Rectal smooth muscle tissue (tissue), 1 donor: ENCODE results near the gene CD8B.

ENCODE experiments used
- H3K27ac ChIP-seq: one replicate; pipeline ENCODE4 v1.7.0; 2013; ENCODE audit warnings: low read depth, low read length, inconsistent platforms
- H3K27me3 ChIP-seq: one replicate; pipeline ENCODE4 v1.7.0; 2013; ENCODE audit warnings: low read length; ENCODE audit not compliant: control insufficient read depth, insufficient read depth
- H3K36me3 ChIP-seq: one replicate; pipeline ENCODE4 v1.7.0; 2013; ENCODE audit warnings: low read length; ENCODE audit not compliant: control insufficient read depth, insufficient read depth
- H3K4me1 ChIP-seq: one replicate; pipeline ENCODE4 v1.7.0; 2013; ENCODE audit warnings: low read length; ENCODE audit not compliant: control insufficient read depth, insufficient read depth
- H3K4me3 ChIP-seq: one replicate; pipeline ENCODE4 v1.7.0; 2013; ENCODE audit warnings: low read length
- H3K9ac ChIP-seq: one replicate; pipeline ENCODE4 v1.7.0; 2013; ENCODE audit warnings: low read length

Gene CD8B

DNA sequence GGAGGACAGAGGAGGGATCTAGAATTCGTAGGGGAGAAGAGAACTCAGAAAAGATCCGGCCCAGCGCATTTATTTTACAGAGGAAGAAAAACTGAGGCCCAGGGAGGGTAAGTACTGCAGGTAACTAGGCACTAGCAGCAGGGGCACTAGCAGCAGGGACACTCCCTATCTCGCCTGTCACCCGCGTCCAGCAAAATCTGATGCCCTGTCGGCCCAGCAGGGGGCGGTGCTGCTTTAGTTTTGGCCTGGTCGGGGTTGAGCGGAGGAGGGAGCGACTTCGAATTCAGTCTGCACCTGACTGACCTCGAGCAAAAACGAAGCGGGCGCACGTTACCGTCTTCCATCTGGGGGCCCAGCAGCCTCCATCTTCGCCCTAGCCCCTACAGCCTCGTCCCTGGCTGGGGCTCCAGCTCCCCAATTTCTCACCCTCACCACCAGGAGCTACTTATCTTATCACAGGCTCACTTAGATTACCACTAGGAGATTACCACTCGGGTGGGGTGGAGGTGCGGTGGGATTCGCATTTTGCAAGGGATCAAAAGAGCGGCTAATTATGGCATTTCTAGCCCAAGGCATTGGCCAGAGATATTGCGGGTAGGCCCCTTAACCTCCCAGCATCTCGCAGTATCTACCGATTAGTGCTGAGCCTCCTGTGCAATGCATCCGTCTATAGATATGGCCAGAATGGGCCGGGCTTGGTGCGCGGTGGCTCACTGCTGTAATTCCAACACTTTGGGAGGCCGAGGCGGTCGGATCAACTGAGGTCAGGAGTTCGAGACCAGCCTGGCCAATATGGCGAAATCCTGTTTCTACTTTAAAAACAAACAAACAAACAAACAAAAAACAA, 53.1 kb downstream of the CD8B start:
- H3K36me3 ChIP-seq, result no peaks in the 10 kb centered on the region
- peaks cover 9% of the 10 kb centered on the region for H3K27me3 ChIP-seq
- peaks cover 2% of the 10 kb centered on the region for H3K4me1 ChIP-seq
- H3K4me3 ChIP-seq, result peak overlapping the region; percentile 56
- no peak overlapping the region for H3K27ac ChIP-seq
- no peak overlapping the region for H3K9ac ChIP-seq

DNA sequence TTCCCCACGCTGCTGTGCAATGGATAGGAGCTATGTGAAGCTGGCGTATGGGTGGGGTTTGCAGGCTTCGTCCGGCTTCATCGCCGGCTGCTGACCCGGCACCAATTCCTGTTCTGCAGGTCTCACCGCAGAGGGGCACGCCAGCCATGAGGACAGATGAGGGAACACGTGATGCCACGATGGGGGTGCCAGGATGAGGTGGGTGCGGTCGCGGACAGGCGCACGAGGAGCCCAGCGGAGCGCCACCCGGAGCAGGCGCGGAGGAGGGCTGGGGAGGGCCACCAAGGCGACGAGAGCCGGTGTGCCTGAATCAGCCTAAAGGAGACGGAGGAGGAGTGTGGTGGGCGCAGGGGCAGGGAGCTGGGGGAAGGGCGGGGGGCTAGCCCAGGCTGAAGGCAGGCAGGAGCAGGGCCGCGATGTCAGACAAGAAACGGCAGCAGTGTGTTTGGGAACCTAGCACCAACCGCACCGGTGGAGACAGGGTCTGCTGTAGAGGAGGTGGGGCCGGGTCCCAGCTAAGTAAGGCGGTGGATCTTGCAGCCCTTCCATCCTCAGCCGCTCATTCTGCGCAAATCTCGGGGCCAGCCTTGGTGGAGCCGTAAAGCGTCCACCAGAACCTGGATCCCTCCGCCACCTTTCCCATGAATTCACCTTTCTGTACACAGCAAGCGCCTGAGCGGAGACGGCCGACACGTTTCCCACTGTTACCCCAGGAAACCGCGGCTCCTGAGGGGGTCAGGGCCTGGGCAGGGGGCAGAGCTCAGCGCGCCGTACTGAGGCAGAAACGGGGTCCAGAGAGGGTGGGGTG, 54.0 kb downstream of the CD8B start:
- no peaks in the 10 kb centered on the region for H3K36me3 ChIP-seq
- H3K9ac ChIP-seq, result no peak overlapping the region
- peaks cover 9% of the 10 kb centered on the region for H3K27me3 ChIP-seq
- peaks cover 2% of the 10 kb centered on the region for H3K4me1 ChIP-seq
- peak overlapping the region; percentile 56 for H3K4me3 ChIP-seq
- no peak overlapping the region for H3K27ac ChIP-seq

DNA sequence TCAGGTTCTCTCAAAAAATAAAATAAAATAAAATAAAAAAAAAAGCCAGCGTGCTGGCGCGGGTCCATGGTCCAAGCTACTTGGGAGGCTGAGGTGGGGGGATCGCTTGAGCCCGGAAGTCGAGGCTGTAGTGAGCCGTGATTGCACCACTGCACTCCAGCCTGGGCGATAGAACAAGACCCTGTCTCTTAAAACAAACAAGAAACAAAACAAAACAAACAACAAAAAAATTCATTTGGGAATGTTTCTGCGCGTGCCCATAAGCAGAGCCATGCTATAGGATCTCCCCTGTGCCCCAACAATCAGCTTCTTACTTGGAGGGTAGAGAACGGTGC, 54.6 kb downstream of the CD8B start:
- peak overlapping the region; percentile 56 for H3K4me3 ChIP-seq
- H3K27ac ChIP-seq, result no peak overlapping the region
- H3K4me1 ChIP-seq, result peaks cover 2% of the 10 kb centered on the region
- H3K9ac ChIP-seq, result no peak overlapping the region
- peaks cover 9% of the 10 kb centered on the region for H3K27me3 ChIP-seq
- H3K36me3 ChIP-seq, result no peaks in the 10 kb centered on the region

DNA sequence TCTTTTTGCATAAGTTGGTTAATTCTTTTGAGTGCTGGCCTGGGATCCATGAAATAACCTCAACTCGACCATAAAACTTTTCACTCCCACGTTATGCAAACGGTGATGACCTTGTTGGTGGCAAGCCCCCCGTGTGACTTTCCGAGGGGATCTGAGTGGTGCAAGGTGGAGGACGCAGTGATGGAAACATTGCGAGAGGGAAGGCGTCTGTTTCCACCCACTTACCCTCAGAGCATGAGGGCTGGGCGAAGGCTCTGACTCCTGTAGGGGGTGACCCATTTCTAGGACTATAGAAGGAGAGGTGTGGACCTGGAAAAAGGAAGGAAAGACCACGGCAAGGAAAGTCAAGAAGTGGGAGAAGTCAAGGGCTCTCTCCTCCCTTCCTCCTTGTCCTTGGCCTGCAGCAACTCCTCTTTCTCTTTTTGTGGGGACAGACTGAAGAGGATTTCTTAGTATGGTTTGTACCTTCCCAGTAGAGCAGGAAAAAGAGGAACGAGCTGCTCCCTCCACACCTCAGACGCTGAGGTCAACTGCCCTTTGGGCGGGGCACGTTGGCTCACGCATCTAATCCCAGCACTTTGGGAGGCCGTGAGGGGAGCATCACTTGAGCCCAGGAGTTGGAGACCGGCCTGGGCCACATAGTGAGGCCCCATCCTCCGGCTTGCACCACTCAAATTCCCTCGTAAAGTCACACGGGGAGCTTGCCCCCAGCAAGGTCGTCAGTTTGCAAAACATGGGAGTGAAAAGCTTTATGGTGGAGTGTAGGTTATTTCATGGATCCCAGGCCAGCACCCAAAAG, 55.4 kb downstream of the CD8B start:
- Histone ChIP-seq H3K9ac (no peak overlapping the region), H3K4me3 (no peak overlapping the region)

GRCh38 chr2:86800856-86801567, 60.7 kb downstream of the CD8B start:
- H3K4me3 ChIP-seq, result no peak overlapping the region
- no peaks in the 10 kb centered on the region for H3K36me3 ChIP-seq
- H3K9ac ChIP-seq, result no peak overlapping the region
- no peaks in the 10 kb centered on the region for H3K4me1 ChIP-seq
- no peaks in the 10 kb centered on the region for H3K27me3 ChIP-seq
- H3K27ac ChIP-seq, result no peak overlapping the region

More for the DNA sequence above, 55.4 kb downstream of the CD8B start:
- Histone ChIP-seq H3K27me3 (peaks cover 9% of the 10 kb centered on the region), H3K27ac (no peak overlapping the region), H3K36me3 (no peaks in the 10 kb centered on the region), H3K4me1 (peaks cover 2% of the 10 kb centered on the region)

DNA sequence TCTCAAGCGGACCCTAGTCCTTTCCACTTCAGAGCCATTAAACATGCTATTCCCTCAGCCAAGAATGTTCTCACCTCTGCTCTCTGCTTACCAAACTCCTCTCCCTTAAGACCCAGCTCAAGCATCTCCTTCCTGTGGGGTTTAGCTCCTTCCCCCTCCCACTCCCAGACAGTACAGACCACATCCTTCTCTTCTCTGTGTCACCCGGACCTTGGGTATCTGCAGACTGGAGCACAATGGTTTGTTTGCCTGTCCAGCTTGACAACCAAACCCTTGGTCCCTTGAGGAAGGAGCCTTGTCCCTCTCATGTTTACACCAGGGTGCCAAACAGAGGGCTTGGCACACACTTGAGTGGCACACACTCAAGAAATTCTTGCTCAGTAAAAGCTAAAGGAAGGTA, 66.8 kb downstream of the CD8B start:
- H3K9ac ChIP-seq, result no peak overlapping the region
- no peak overlapping the region for H3K4me3 ChIP-seq
- no peak overlapping the region for H3K27ac ChIP-seq
- H3K27me3 ChIP-seq, result peaks cover 24% of the 10 kb centered on the region
- H3K36me3 ChIP-seq, result no peaks in the 10 kb centered on the region
- no peaks in the 10 kb centered on the region for H3K4me1 ChIP-seq

DNA sequence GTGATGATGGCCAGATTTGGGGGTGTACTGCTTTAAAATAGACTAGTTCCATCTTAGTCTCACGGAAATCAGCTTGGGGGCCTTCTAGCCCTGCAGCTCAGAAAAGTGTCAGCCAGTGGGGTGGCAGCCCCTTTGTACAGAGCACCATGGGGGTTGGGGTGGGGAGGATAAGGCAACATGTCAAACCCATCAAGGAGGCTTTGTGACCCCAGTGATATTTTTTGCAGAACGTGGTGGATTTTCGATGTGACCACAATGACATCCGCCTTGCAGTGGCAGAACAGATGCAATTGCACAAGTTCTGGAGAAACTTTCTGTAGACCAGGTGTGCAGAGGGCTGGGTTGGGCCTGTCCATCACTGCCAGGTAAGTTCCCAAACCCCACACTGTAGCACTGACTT, 67.9 kb downstream of the CD8B start:
- H3K9ac ChIP-seq, result no peak overlapping the region
- H3K27me3 ChIP-seq, result peaks cover 33% of the 10 kb centered on the region

DNA sequence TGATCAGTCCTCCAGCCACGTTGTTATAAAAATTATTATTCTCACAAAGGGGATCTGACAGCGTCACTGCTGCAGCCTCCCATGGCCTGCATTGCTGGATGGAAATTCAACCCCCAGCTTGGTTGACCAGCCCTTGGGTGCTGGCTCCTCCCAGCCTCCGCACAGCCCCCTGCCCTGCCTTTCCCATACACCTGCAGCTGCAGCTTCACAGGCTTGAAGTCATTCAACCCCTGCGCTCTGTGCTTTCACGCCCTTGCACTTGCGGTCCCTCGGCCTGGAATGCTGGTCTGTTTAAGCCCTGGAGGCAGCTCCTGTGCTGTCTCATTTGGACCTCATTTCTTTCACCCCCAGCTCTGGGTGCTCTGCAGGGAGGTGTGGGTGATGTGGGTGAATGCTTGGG, 70.1 kb downstream of the CD8B start:
- Histone ChIP-seq H3K4me1 (no peaks in the 10 kb centered on the region), H3K4me3 (peak overlapping the region; percentile 14), H3K27ac (no peak overlapping the region), H3K9ac (no peak overlapping the region), H3K27me3 (peaks cover 36% of the 10 kb centered on the region), H3K36me3 (no peaks in the 10 kb centered on the region)

More for the DNA sequence above, 67.9 kb downstream of the CD8B start:
- no peak overlapping the region for H3K27ac ChIP-seq
- no peak overlapping the region for H3K4me3 ChIP-seq
- H3K36me3 ChIP-seq, result no peaks in the 10 kb centered on the region
- H3K4me1 ChIP-seq, result no peaks in the 10 kb centered on the region

DNA sequence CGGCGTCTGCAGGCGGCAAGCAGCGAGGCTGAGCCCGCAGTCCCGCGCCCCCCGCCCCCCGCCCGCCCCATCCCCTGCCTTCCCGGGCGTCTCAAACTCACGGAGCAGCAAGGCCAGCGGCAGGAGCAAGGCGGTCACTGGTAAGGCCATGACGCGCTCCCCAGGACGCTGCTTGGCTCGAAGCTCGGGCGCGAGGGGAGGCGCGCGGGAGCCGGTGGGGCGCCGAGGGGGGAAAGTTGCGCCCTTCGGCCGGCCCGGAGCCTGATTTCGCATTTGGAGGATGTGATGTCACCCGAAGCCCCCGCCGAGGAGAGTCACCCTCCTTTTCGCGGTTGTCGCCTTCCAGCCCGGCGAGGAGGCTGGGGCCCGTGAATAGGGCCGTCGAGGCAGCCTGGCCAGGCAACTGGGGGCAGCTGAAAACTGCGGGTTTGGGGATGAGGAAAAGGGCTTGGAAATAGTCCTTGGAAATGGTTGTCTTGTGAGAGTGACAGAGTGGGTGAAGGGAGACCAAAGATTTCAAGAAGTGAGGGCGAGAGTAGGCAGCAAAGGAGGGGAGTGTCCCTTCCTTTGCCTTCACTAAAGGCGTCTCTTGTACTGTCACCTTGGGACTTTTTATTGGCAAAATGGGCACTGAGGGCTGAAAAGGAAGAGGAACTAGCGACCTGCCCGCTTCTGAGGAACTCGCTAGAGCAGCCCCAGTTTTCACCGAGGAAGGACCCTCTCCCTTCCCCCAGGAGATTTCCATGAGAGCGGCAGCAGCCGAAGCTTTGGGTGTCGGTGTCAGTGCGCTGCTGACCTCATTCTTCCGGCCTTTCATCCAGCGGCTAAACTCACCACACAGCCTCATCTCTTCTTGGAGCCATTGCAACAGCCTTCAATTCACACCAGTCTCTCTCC, 70.8 kb downstream of the CD8B start, which contains the start of gene CD8A:
Gene CD8A, minus strand, starts transcription at position 238 of the 897 bp plus-strand sequence. Its CDS starts 88 bp downstream, at position 150.
- Histone ChIP-seq H3K9ac (no peak within 1 kb of the TSS), H3K4me3 (peak within 1 kb of the TSS; percentile 14), H3K4me1 (no peaks in the 10 kb centered on the region), H3K36me3 (no peaks in the 10 kb centered on the region), H3K27me3 (peaks cover 36% of the 10 kb centered on the region), H3K27ac (no peak within 1 kb of the TSS)

DNA sequence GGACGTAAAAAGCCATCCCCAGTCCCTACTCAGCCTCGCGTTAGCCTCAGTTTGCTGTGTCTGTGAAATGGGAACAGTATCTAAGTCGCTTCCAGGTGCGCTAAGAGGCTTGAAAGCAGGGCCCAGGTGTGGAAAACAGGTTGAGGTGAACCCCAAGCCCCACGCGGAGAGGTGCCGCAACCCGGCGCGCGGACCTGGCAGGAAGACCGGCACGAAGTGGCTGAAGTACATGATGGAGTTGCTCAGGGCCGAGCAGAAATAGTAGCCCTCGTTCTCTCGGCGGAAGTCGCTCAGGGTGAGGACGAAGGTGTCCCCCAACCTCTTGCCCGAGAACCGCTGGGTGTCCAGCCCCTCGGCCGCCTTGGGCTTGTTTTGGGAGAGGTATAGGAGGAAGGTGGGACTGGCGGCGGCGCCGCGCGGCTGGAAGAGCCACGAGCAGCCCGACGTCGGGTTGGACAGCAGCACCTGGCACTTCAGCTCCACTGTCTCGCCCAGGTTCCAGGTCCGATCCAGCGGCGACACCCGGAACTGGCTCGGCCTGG, 71.5 kb downstream of the CD8B start:
- Histone ChIP-seq H3K9ac (no peak overlapping the region), H3K36me3 (no peaks in the 10 kb centered on the region), H3K4me3 (no peak overlapping the region), H3K4me1 (no peaks in the 10 kb centered on the region), H3K27ac (no peak overlapping the region), H3K27me3 (peaks cover 36% of the 10 kb centered on the region)

DNA sequence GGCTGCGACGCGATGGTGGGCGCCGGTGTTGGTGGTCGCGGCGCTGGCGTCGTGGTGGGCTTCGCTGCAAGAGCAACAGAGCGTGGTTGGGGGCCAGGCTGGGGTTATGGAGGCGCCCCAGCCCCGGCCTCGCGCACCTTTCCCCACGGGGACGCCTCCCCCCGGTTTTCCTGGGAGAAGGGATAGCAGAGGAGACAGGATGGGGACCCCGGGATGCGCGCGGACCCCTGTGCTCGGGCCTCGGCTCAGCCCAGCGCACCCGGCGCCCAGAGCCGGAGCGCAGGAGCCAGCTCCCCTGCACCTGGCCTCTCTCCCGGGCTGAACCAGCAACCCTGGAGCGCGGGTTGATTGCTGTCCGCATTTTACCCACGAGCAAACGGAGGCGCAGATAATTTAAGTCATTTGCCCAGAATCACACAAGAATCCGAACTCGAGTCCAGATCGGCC, 72.0 kb downstream of the CD8B start:
- H3K36me3 ChIP-seq, result no peaks in the 10 kb centered on the region
- no peak overlapping the region for H3K9ac ChIP-seq
- no peak overlapping the region for H3K27ac ChIP-seq
- no peak overlapping the region for H3K4me3 ChIP-seq
- no peaks in the 10 kb centered on the region for H3K4me1 ChIP-seq
- peaks cover 36% of the 10 kb centered on the region for H3K27me3 ChIP-seq
